HepG2 (cell line): Measurements from ENCODE around the gene FAM90A26. TPM values are rescaled to one million over a fixed set of nuclear protein-coding genes. Genes with fewer than 3 reads are reported as not detected.
"Not testable (repeated sequence)": the region's sequence is repeated elsewhere in the genome, so short reads cannot be mapped to it uniquely, and the experiment has no call there.

ENCODE experiments used
- ATAC-seq: fragments of 200-7000 bp; cut with Tn5 transposase; 3 replicates; pipeline ENCODE4 v1.9.1; 2020; ENCODE audit warnings: mild to moderate bottlenecking, moderate library complexity
- BruUV-seq: library from RNA; stranded (reverse); fragments of 400-500 nt; replicated peaks from 2 replicates; lab custom pipeline; 2021; lab: Mats Ljungman, UMichigan
- CTCF ChIA-PET: fragments of 300-600 bp; formaldehyde crosslinking; extraction: SDS; loops from one replicate; lab custom pipeline; 2021; ENCODE audit warnings: low total read pairs, inconsistent platforms, low intra/inter-chr PET ratio; lab: Yijun Ruan, JAX
- POLR2A ChIA-PET: fragments of 350-600 bp; sonication (Branson Sonifier 250); formaldehyde crosslinking; loops from one replicate; lab custom pipeline; 2020; ENCODE audit warnings: antibody characterized with exemption, inconsistent platforms; lab: Yijun Ruan, JAX
- DNase-seq: peaks from one replicate; pipeline ENCODE4 v3.0.0-alpha.2; 2015; ENCODE audit warnings: low spot score
- FAIRE-seq: peaks from 3 replicates; lab custom pipeline; 2011; peaks lifted over from hg19 to GRCh38; lab: Jason Lieb, UNC
- H2AFZ ChIP-seq: one replicate; pipeline ENCODE4 v1.6.1; 2011; ENCODE audit warnings: low read length, inconsistent platforms
- H3K27ac ChIP-seq: fragments of 300-600 bp; 3 replicates; pipeline ENCODE4 v1.8.0; 2011; ENCODE audit warnings: mixed run types, mild to moderate bottlenecking, mixed read lengths, low read length, inconsistent platforms; ENCODE audit not compliant: insufficient read depth; ENCODE audit errors: extremely low read length
- H3K27me3 ChIP-seq, 2 experiments: fragments of 200-600 bp in 1 of 2; 2 replicates in 1 of 2; 3 replicates in 1 of 2; pipeline versions ENCODE4 v1.6.0 to v1.8.0; 2011; ENCODE audit warnings: low read length in 2 of 2, mild to moderate bottlenecking in 2 of 2, moderate library complexity in 2 of 2, inconsistent platforms in 1 of 2; ENCODE audit not compliant: insufficient read depth in 2 of 2, control insufficient read depth in 1 of 2
- H3K36me3 ChIP-seq, 2 experiments: fragments of 200-600 bp in 1 of 2; replicated peaks in 1 of 2; 2 replicates in 1 of 2; 3 replicates in 1 of 2; pipeline versions ENCODE4 v1.5.1 to v1.8.0; 2011; ENCODE audit warnings: low read length in 2 of 2, inconsistent platforms in 1 of 2; ENCODE audit not compliant: insufficient read depth in 2 of 2, control insufficient read depth in 1 of 2
- H3K4me1 ChIP-seq: 2 replicates; pipeline ENCODE4 v1.5.1; 2012; ENCODE audit warnings: low read length, inconsistent platforms; ENCODE audit not compliant: insufficient read depth
- H3K4me2 ChIP-seq: 2 replicates; pipeline ENCODE4 v1.6.0; 2011; ENCODE audit warnings: low read depth, low read length, inconsistent platforms
- H3K4me3 ChIP-seq, 3 experiments: fragments of 200-600 bp in 1 of 3; sonication (generic), shearing (Covaris generic) in 1 of 3; replicated peaks in 1 of 3; 2 replicates each; pipeline ENCODE4 v1.5.1; 2011 to 2016; ENCODE audit warnings: low read length in 3 of 3, inconsistent platforms in 2 of 3, low read depth in 2 of 3, mild to moderate bottlenecking in 2 of 3, control low read depth in 1 of 3, mixed read lengths in 1 of 3; ENCODE audit not compliant: insufficient read depth in 1 of 3
- H3K79me2 ChIP-seq: one replicate; pipeline ENCODE4 v1.6.1; 2011; ENCODE audit warnings: low read length, inconsistent platforms; ENCODE audit not compliant: insufficient read depth
- H3K9ac ChIP-seq: 2 replicates; pipeline ENCODE4 v1.6.0; 2011; ENCODE audit warnings: mild to moderate bottlenecking, low read depth, low read length, inconsistent platforms; ENCODE audit not compliant: insufficient read depth
- H3K9me3 ChIP-seq: 2 replicates; pipeline ENCODE4 v1.5.1; 2012; ENCODE audit warnings: mild to moderate bottlenecking, low read length
- H4K20me1 ChIP-seq: 2 replicates; pipeline ENCODE4 v1.6.0; 2011; ENCODE audit warnings: inconsistent platforms, mild to moderate bottlenecking, low read length, moderate library complexity; ENCODE audit not compliant: insufficient read depth
- FOSL2 ChIP-seq: sonication (generic); formaldehyde crosslinking; IDR thresholded peaks from 2 replicates; pipeline ENCODE4 v1.4.0; 2020; ENCODE audit warnings: missing genetic modification reagents
- KDM2A ChIP-seq: sonication (generic); formaldehyde crosslinking; IDR thresholded peaks from 2 replicates; pipeline ENCODE4 v1.4.0; 2020; ENCODE audit warnings: low read depth, missing genetic modification reagents, borderline replicate concordance
- RAD21 ChIP-seq: fragments of 450-650 bp; formaldehyde crosslinking; IDR thresholded peaks from 2 replicates; pipeline ENCODE4 v1.5.0; 2020; ENCODE audit warnings: mild to moderate bottlenecking
- SMC3 ChIP-seq: IDR thresholded peaks from 2 replicates; pipeline ENCODE4 v1.6.1; 2011; ENCODE audit warnings: low read length, improper control_type of control experiment
- STAG1 ChIP-seq: sonication (generic); formaldehyde crosslinking; IDR thresholded peaks from 2 replicates; pipeline ENCODE4 v1.4.0; 2020; ENCODE audit warnings: missing genetic modification reagents
- ZNF121 ChIP-seq: sonication (generic); formaldehyde crosslinking; IDR thresholded peaks from 2 replicates; pipeline ENCODE4 v1.5.0; 2020; ENCODE audit warnings: mild to moderate bottlenecking, missing genetic modification reagents
- WGBS: methylation state at CpG from one replicate; pipeline ENCODE4 v1.1.6; 2017; ENCODE audit warnings: low lambda C conversion rate; 5-methylcytosine and 5-hydroxymethylcytosine counted together
- in situ Hi-C: cut with HindIII; loops from 2 replicates; pipeline ENCODE4 v1.10.0; 2017; ENCODE audit warnings: low pct_unique_long_range_greater_than_20kb; ENCODE audit not compliant: extremely low pct_ligation_motif_present
- intact Hi-C: fragments of 100-400 bp; cut with micrococcal nuclease; formaldehyde crosslinking; loops from one replicate; pipeline ENCODE4 v1.10.0; 2022; ENCODE audit not compliant: unreplicated experiment
- polyA plus RNA-seq, 8 experiments: library from polyadenylated mRNA; depleted of rRNA in 3 of 8; stranded (reverse) in 7 of 8; unstranded in 1 of 8; fragments of >200 nt; fragmentation: Illumina TruSeq in 4 of 8; extraction: Trizol in 4 of 8; gene quantifications; 2 replicates each; pipeline versions ENCODE4 v1.2.1 to v1.2.3, GENCODE V29; 2011 to 2016; ENCODE audit warnings: low read depth in 4 of 8, missing spikeins in 1 of 8, mixed read lengths in 1 of 8; ENCODE audit not compliant: insufficient read depth in 1 of 8
- total RNA-seq, 5 experiments: library from RNA; depleted of rRNA; stranded (reverse); fragments of >200 nt; fragmentation: Illumina TruSeq; extraction: Trizol; gene quantifications; 2 replicates each; pipeline ENCODE4 v1.2.3, GENCODE V29; 2016; ENCODE audit warnings: low read depth in 1 of 5
- TF ChIP-seq, protein P1 (sequence below), 2 experiments: sonication (generic) in 1 of 2; formaldehyde crosslinking in 1 of 2; IDR thresholded peaks; 2 replicates each; pipeline versions ENCODE4 v1.4.0 to v1.6.1; 2018 to 2020; ENCODE audit warnings: missing genetic modification reagents in 2 of 2, borderline replicate concordance in 1 of 2, low read depth in 1 of 2, mild to moderate bottlenecking in 1 of 2, missing biosample characterization in 1 of 2
- TF ChIP-seq, protein P2 (sequence below): sonication (generic); formaldehyde crosslinking; IDR thresholded peaks from 2 replicates; pipeline ENCODE4 v1.5.0; 2020; ENCODE audit warnings: mild to moderate bottlenecking, missing genetic modification reagents, moderate library complexity

FAM90A26 gene
- total and polyA plus RNA-seq, 2 of the 13 experiments (the other 11 are each of a cell fraction or from before 2014, with no cell fraction given) = not detected

DNA sequence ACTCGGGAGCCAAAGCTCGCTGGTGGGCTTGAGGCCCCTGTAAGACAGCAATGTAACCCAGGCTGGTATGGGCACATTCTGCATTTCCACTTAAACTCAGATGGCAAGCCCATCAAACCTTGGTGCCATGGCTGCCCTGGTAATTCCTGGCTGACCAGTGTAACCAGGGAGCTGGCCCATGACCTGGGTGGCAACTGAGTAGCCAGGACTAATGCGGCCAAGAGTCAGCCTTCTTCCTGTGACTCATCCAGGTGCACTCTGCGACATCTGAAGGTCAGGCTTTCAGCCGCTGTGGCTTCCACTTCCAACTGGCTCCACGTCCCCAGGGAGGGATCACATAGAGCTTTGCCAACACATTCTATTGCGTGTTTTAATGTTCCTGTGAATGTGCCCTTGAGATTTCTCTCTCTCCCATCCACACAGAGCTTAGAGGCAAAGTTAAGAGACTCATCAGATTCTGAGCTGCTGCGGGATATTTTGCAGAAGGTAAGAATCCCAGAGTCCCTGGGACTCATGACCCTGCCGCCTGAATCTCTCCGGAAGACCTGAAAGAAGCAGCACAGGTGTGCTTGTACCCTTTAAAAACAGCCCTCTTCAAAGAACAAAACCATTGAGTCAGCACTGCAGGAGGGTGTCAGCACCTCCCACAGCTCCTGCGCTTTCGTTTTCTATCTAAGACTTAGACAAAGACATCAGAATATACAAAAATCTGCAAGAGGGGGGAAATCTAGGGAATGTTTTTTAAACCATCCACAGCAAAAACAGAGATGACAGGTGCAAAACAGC, 14.9 kb upstream of the FAM90A26 start:
- H2AFZ ChIP-seq, CTCF ChIA-PET, H3K4me2 ChIP-seq, H3K27me3 ChIP-seq, FAIRE-seq, in situ Hi-C loops, POLR2A ChIA-PET, H3K4me3 ChIP-seq, H3K79me2 ChIP-seq, H3K36me3 ChIP-seq, H4K20me1 ChIP-seq, BruUV-seq, DNase-seq, intact Hi-C loops, H3K27ac ChIP-seq, H3K9ac ChIP-seq, H3K9me3 ChIP-seq, ATAC-seq: not testable (repeated sequence)
- H3K4me1 ChIP-seq = peaks cover 19% of the 10 kb centered on the region
- peak; percentile 83 for TF ChIP-seq FOSL2 (CRISPR knock-in tag)
- WGBS = 64% methylated on average over 9 of the region's 12 CpGs

DNA sequence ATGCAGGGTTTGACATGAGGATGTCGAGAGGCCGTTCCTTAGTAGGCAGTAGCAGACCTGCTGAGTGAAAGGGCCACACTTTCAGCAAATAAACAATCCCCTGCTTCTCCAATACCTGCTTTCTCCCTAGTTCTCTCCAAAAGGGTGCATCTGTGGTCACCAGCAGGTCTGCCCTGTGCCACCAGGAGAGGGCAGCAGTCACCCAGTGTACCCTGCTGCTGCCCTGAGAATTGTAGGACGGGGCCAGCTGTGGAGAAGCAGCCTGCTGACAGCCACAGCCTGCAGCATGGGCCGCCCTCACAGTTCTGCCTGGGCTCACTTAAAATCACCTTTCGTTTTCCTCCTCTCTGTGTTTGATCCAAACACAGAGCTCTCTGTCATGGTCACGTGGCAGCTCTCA, 11.8 kb upstream of the FAM90A26 start:
- ATAC-seq, BruUV-seq, H3K27ac ChIP-seq, H4K20me1 ChIP-seq, POLR2A ChIA-PET, H3K4me3 ChIP-seq, H3K36me3 ChIP-seq, H3K79me2 ChIP-seq, FAIRE-seq, in situ Hi-C loops, intact Hi-C loops, H3K4me2 ChIP-seq, CTCF ChIA-PET, H3K9ac ChIP-seq, H3K9me3 ChIP-seq, H2AFZ ChIP-seq, H3K27me3 ChIP-seq: not testable (repeated sequence)
- TF ChIP-seq, protein P1, sequence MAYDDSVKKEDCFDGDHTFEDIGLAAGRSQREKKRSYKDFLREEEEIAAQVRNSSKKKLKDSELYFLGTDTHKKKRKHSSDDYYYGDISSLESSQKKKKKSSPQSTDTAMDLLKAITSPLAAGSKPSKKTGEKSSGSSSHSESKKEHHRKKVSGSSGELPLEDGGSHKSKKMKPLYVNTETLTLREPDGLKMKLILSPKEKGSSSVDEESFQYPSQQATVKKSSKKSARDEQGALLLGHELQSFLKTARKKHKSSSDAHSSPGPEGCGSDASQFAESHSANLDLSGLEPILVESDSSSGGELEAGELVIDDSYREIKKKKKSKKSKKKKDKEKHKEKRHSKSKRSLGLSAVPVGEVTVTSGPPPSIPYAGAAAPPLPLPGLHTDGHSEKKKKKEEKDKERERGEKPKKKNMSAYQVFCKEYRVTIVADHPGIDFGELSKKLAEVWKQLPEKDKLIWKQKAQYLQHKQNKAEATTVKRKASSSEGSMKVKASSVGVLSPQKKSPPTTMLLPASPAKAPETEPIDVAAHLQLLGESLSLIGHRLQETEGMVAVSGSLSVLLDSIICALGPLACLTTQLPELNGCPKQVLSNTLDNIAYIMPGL (CRISPR knock-in tag; IDR thresholded peaks at IDR 0.05; ENCODE audit: borderline replicate concordance in 1 of 2, low read depth in 1 of 2) = 0 out of 4 replicates have a peak, but pooled peaks of 1 of the 2 experiments have one; percentile 24
- TF ChIP-seq SMC3 = peak; percentile 23; the same call in 1 of the 2 replicates
- TF ChIP-seq KDM2A (CRISPR knock-in tag) = peak; percentile 45; the same call in 1 of the 2 replicates
- TF ChIP-seq STAG1 (CRISPR knock-in tag) = peak; percentile 74
- TF ChIP-seq, protein P2, sequence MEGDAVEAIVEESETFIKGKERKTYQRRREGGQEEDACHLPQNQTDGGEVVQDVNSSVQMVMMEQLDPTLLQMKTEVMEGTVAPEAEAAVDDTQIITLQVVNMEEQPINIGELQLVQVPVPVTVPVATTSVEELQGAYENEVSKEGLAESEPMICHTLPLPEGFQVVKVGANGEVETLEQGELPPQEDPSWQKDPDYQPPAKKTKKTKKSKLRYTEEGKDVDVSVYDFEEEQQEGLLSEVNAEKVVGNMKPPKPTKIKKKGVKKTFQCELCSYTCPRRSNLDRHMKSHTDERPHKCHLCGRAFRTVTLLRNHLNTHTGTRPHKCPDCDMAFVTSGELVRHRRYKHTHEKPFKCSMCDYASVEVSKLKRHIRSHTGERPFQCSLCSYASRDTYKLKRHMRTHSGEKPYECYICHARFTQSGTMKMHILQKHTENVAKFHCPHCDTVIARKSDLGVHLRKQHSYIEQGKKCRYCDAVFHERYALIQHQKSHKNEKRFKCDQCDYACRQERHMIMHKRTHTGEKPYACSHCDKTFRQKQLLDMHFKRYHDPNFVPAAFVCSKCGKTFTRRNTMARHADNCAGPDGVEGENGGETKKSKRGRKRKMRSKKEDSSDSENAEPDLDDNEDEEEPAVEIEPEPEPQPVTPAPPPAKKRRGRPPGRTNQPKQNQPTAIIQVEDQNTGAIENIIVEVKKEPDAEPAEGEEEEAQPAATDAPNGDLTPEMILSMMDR (CRISPR knock-in tag) = peak; percentile 88
- TF ChIP-seq ZNF121 (CRISPR knock-in tag) = peak; percentile 67
- peak; percentile 58 for TF ChIP-seq RAD21
- DNase-seq = peak; percentile 28
- 3% methylated on average over 2 of the region's 6 CpGs for WGBS
- H3K4me1 ChIP-seq = peaks cover 19% of the 10 kb centered on the region
